GM18867 (cell line): Measurements from ENCODE around the gene KSR1.
"Not testable (repeated sequence)": the region's sequence is repeated elsewhere in the genome, so short reads cannot be mapped to it uniquely, and the experiment has no call there.

ENCODE experiments used
- ATAC-seq: cut with Tn5 transposase; IDR thresholded peaks from one replicate; pipeline ENCODE4 v1.9.1; 2021; ENCODE audit warnings: mild to moderate bottlenecking, moderate library complexity; ENCODE audit not compliant: unreplicated experiment

The KSR1 gene

DNA sequence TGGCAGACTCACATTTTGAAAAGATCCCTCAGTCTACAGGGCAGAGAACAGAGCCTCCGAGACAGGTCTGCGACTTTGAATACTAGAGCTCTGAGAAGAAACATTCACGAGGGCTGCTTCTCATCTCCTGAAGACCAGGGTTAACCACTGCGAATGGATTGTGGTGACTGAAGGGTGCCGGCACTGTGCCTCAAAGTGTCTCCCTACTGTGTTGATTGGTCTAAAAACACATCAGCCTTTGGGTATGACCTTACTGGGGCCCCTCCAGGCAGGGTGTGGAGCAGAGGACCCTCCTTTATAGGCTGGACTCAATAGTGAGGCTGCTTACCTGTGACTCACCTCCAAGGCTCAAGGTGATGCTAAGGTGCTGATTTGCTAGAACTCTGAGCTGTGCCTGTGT is 172.1 kb downstream of the KSR1 start:
- no peak for ATAC-seq

DNA sequence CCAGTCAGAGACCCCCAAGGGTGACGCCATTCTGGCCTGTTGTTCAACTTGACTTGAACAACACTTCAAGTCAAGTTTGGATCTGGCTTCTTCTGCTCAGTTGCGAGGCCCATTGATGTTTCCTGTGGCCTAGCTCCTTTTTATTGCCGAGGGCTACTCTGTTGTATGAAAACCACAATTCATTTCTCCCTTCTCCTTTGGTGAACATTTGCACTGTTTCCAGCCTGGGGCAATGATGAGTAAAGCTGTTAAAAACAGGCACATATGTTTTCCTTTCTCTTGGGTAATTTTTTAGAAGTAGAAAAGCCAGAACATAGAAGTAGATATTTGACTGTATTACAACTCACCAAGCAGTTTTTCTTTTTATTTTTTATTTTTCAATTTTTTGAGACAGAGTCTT is 173.0 kb downstream of the KSR1 start:
- not testable (repeated sequence) for ATAC-seq

DNA sequence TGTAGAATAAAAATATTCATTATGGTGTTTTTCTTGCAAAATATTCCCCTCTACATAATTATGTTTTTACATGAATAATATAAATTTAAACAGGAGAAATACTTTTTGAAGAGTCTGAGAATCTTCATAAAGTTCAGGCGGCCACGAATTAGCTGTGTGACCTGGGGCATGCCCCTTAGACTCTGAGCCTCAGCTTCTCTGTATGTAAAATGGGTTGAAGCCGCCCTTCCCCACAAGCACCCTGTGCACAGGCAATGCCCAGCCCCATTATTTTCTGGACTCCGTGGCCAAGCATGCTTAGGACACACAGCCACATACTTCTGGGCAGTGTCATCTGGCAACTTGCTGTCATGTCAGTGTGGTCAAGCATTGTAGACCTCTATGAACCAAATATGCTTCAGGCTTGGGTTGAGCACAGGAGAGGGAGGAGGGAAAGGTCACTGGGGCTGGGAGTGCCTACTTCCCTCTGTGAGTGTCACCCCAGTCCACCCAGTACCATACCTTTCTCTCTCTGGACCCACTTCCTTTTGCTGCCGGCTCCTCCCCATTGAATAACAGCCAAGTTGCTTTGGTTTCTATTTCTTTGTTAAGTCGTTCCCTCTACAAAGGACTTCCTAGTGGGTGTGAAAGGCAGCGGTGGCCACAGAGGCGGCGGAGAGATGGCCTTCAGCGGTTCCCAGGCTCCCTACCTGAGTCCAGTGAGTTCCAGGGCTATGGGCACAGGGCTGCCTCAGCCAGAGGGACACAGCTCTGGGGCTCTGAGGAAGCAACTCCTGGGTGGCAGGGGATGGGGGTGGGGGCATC is 174.6 kb downstream of the KSR1 start, which contains the start of gene LGALS9:
Gene LGALS9, plus strand, starts transcription at position 582 of the 804 bp plus-strand sequence. Its CDS starts 78 bp downstream, at position 660.
- ATAC-seq, result peak; percentile 69

DNA sequence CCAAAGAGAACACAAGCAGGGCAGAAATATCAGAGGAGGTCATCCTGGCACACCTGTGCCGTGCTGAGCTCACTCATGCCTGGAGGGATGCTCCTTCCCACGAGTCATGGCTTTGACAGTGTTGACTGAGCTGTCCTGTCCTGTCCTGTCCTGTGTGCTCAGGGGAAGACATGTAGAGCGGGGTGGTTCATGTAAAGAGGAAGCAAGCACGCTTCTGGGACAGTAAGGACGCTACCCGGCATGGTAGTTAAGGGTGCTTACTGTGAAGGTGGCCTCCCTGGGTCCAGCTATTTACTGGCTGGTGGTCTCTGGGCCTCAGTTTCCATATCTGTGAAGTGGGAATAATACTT is 175.1 kb downstream of the KSR1 start:
- peak; percentile 43 for ATAC-seq

DNA sequence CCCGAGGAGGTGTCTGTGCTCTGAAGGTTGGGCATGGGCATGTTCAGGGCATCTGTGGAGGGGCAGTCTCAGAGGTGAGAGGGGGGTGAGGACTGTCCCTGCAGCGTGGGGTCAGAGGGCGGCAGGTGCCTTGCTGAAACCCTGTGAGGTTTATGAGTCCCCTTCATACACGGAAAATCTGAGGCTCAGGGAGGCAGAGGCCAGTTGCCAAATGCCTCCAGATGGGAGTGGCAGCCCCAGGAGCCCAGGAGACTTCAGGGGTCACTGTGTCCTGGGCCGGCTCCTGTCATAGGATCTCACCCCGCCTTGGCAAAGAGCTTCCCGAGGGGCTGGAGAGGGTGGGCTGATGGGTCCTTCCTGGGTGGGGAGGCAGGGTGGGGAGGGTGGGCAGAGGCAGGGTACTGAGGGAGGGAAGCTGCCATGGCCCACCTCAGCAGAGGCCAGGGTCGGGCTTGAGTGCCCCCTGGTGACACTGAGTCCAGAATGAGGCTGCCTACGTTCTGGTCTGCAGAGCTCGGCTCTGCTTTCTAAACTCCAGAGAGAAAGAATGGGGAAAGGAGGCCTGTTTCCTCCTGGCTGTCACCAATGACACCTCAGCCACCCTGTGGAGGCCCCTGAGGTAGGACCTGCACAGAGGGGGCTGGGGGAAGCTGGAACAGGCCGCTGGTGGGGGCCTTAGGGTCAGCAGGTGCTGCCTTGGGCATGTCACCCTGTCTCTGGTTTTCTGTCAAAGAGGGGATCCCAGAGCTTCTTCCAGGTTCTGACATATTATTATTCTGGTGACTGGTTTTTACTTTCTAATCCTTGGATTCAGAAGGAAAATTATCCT is 175.9 kb downstream of the KSR1 start:
- ATAC-seq, result no peak

DNA sequence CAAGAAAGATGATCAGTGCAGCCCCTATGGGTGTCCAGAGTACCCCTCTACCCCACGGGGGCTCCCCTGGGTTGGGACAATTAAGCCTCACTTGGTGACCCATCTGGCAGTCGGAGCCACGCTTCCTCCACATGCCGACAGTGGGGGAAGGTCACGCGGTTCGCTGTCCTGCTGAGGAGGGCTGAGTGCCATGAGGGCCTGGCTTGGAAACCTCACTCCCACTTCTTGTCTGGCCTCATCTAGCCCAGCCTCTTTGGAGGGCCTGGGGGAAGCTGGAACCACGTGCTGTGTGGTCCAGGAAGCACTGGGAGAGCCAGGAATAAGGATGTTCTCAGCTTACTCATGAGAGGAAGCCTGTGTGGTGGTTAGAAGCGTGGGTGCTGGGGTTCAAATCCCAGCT is 176.5 kb downstream of the KSR1 start:
- ATAC-seq, result not testable (repeated sequence)

DNA sequence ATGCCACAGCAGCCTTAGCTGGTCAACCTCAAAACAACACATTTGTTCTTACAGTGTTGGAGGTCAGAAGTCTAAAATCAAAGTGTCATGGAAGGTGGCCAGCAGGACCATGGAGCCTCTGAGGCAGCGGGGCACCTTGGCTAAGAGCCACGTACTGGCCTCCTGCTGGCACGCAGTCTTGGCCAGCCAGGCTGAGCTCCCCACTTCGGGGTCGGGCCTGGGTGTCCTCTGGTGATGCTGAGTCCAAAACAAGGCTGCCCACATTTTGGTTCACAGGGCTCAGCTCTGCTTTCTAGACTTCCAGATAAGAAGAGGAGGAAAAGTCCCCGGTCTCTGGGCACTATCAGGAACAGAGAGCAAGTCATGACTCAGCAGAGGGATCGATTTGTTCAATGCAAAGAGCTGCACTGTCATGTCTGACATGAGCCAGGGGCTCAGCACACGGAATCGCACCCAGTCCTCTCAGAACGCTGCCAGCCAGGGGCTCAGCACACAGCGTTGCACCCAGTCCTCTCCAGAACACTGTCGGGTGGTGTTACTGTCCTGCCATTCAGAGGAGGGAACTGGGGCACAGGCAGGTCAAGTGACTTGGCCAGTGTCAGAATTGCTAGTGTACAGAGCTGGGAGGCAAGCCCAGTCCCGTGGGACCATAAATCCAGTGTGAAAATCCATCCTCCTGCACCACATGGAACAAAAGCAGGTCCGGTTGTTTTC is 177.2 kb downstream of the KSR1 start:
- no peak for ATAC-seq

DNA sequence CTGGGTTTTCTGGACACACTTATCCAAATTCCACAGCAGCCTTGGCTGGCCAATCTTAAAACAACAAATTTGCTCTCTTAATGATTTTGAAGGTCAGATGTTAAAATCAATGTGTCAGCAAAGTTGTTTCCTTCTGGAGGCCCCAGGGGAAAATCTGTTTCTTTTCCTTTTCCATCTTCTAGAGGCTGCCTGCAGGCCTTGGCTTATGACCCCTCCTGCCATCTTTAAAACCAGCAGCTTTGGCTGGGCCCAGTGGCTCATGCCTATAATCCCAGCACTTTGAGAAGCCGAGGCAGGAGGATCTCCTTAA is 177.7 kb downstream of the KSR1 start:
- ATAC-seq, result no peak

DNA sequence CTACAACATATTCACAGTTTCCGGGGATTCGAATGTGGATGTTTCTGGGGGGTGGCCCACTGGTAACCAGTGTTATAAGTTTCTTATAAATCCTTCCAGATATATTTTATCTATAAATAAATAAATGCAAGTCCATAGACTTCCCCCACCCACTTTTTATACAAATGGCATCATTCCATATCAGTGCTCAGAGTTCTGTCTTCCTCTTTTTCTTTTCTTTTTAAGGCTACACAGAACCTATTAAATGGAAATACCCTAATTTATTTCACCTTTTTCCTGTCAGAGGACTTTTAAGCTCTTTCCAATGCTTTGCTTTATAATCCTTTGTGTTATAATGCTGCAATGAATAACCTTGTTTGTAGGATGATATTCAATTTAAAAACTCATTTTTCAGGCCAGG is 178.5 kb downstream of the KSR1 start:
- no peak for ATAC-seq

DNA sequence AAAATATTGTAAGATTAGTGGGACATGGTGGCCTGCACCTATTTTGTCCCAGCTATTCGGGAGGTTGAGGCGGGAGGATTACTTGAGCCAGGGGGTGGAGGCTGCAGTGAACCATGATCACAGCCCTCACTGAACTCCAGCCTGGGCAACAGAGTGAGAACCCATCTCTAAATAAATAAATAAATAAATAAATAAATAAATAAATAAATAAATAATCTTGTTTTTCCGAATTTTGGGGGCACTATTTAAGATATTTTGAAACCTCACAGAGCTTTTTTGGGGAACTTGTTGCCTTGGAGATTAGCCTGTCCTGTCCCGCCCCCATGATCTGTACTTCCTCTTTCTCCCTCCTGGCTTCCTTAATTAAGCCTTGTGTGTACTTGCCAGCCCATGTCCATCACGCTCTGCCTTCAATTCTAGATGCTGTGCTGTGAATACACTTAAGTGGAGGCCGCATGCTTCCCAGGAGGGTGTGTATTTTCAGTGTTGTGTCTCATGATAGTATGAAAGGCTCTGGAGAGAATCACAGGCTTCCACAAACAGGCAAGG is 179.1 kb downstream of the KSR1 start:
- ATAC-seq, result no peak

DNA sequence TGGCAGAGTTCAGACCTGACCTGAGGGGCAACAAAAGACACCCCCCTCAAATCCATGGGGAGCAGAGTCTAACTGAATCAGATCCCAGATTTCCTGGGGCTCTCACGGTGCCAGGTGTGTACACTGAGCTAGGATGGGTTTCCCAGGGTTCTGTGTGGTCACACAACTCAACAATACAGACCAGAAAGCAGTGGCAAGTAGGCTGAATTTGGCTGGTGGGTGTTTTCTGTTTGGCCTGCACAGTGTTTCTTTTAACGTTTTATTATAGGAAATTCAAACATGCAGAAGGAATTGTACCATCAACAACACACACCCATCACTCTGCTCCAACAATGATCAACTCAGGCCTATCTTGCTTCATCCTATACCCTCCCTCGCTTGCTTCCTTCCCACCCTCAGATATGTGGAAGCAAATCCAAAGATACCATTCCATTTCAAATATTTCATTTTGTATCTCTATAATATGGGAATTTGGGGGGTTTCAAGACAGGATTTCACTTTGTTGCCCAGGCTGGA is 179.8 kb downstream of the KSR1 start:
- not testable (repeated sequence) for ATAC-seq

DNA sequence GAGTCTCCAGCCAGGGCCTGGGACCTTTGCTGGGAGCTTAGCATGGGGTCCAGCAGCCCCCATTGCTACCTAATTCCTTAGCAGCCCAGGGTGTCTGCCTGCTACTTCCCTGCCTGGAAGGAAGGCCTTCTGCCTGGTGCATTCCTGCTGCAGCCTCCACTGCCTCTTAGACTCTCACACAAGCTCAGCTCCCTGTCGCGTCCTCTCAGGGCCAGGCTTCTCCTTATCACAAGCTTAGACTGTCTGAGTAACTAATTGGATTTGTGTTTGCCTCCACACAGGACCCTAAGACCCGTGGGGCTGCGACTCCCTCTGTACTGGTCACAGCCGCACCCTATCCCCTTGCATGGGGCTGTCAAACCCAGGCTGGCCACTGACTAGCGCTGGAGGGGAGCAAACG is 181.6 kb downstream of the KSR1 start:
- not testable (repeated sequence) for ATAC-seq

DNA sequence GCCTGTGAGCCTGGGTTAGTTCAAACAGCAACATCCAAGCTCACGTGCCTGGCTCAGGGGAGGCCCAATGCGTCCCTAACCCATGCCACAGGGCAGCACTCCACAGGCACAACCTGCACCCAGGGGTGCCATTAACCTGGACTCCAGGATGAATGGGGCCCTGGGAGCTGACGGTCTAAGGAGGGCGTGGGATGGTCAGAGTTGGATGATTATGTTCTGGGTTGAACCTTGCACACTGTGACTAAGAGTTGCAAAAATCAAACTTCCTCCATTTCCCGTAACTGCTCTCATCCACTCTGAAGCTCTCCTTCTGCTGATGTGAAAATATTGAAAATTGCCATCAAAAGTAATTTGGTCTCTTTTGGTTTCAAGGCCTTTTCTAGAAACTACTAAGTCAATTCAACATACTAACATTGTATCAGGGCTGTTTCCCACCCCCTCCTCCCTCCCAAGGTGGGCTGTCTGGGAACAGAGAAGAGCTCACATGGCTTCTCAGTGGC is 182.2 kb downstream of the KSR1 start:
- ATAC-seq, result not testable (repeated sequence)

DNA sequence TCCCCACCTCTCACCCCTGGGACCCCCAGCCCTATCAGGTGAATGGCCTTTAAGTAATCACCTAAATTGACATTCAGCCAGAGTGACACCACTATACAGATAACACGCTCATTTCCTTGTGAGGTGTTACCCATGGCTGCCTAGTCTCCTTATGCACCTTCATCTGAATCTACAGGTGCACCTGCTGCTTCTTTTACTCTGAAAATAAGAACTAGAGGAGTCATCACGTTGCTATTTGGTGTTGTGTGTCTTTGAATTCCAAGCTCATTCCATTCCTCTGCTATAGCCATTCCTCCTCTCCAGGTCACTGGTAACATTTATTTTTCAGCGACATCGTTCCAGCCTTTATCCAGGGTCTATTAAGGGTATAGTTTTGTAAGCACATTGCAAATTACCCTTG is 184.5 kb downstream of the KSR1 start:
- no peak for ATAC-seq

DNA sequence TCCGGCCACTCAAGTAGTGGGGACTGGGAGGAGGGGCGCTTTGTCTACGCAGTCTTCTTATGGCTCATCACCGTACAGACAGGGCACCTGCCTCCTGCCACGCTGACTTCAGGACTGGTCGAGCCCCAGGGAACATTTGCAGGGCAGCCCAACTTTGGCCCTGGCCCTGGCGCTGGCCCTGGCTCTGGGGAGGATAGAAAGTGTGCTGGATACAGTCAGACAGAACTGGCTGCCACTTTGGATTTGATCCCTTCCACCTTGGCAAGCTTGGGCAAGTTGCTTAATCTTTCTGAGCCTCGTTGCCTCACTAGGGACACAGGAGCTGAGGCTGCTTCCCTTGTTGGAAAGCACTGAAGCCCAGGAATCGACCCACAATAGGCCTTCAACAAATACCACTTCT is 188.3 kb downstream of the KSR1 start:
- ATAC-seq, result no peak

DNA sequence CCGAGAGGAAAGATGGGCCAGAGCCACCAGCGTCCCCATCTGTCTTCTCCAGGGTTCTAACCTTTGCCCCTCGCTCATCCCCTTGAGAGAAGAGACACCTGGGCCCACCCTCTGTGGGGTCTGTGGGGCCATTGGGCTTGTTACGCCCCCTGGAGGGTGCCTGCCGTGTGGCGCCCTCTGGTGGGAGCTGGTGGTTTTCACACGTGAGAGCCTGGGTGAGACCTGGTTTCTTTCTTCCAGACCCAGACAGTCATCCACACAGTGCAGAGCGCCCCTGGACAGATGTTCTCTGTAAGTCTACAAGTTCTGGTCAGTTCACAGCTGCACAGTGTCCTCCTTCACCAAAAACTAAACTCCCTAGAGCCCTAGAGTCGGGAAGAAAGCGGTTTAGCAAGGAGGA is 189.4 kb downstream of the KSR1 start:
- ATAC-seq, result not testable (repeated sequence)

DNA sequence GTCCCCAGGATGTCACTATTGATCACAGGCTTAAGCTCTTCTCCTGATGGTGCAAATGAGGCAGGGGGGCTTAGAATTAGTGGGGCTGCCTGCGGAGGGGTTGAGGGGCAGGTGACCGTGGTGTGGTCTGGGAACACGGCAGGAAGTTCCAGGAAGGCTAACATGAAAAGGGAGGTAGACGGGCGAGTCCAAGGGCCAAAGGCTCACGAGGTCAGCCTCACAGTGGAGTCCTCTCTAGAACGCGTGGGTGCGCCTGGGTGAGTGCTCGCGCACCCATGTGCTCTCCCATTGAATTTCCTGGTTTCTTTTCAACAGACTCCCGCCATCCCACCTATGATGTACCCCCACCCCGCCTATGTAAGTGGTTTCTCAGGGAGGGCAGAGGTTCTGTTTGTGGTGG is 190.0 kb downstream of the KSR1 start:
- ATAC-seq, result no peak

DNA sequence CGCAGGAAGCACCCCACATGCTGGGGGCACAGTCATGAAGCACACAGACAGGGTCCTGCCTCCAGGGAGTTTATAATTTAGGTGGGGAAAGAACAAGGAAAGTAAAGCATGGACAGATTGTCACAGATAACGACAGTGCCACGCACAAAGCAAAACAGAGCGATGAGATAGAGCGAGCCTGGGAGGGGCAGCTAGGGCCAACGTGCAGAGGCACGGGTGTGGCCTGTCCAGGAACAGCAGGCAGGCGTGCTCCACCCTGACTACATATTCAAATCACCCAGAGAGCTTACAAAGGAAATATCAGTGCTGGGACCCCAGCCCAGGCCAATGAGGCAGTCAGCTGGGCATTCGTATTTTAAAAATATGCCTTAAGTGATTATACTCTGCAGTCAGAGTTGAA is 191.5 kb downstream of the KSR1 start:
- no peak for ATAC-seq

DNA sequence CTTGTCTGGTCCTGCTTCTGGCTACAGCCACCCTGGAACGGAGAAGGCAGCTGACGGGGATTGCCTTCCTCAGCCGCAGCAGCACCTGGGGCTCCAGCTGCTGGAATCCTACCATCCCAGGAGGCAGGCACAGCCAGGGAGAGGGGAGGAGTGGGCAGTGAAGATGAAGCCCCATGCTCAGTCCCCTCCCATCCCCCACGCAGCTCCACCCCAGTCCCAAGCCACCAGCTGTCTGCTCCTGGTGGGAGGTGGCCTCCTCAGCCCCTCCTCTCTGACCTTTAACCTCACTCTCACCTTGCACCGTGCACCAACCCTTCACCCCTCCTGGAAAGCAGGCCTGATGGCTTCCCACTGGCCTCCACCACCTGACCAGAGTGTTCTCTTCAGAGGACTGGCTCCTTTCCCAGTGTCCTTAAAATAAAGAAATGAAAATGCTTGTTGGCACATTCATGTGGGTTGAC is 192.9 kb downstream of the KSR1 start:
- ATAC-seq, result not testable (repeated sequence)

DNA sequence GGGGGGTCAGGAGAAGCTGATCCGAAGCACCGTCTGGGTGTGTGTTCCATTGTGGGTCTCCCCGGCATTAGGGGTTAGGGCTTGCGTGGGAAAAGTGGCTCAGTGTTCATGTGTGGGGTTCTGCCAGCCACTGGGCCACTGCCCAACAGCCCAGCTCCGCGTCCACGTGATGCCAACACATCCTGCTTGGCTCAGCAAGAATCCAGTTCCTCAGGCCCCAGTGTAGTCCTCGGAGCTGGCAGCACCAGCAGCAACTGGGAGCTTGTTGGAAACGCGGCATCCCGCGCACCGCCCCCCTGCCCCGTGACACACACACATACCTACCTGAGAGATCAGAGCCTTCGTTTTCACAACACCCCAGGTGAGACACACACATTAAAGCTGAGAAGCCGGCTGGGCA is 193.7 kb downstream of the KSR1 start:
- no peak for ATAC-seq

DNA sequence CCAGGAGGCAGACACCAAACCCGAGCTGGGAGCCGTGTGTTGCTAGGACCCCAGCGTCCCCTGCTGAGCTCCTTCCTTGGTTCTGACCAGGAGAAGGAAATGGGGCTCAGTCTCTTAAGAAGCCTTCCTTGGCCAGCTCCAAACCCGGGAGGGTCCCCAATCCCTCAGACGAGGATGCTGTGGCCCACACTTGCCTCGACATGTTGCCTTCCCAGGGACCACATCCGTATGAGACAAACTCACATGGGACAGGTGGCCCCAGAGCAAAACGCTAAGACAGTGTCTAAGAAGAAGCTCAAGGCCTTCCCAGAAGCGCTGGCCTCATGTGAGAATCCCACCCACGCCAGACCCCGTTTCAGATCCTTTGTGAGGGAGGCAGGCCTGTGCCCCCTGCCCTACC is 194.6 kb downstream of the KSR1 start:
- ATAC-seq, result no peak
